Measurements from ENCODE around the gene AQP1.

Gene AQP1

DNA sequence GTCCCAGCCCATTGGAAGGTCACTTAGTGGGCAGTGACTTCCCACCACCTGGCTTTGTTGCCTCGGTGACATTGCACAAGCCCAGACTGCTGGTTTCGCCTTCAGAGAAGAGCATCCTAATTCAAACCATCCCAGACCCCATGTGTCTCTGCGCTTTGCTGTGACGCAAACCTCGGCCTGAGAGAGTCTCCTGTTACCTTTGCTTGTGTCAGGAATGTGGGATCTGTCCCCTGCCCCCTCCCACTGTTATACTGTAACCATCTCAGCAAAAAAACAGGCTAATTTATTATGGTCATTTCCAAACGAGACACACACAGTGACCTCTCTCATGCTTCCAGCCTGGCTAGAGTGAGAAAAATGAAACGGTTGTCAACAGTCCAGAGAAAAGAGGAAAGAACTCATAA, 25.0 kb upstream of the AQP1 start:
- no peak for DNase-seq

DNA sequence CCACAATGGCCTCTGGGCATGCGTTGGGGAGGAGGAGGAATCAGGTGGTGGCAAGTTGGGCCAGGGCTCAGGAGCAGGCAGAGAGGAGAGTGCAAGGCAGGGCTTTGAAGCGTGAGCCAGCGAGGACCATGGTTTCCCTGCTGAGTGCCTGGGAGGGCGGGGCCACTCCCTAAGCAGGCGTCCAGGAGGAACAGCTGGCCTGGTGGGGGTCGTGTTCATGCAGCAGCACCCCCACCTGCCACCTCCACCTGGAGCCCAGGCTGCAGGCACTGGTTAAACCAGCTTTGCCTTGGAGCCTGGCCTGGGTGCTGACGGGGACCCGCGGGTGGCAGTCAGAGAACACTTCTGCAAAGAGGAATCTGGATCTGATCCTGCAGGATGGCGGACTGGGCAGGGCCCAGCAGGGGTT, 24.2 kb upstream of the AQP1 start:
- no peak for DNase-seq

DNA sequence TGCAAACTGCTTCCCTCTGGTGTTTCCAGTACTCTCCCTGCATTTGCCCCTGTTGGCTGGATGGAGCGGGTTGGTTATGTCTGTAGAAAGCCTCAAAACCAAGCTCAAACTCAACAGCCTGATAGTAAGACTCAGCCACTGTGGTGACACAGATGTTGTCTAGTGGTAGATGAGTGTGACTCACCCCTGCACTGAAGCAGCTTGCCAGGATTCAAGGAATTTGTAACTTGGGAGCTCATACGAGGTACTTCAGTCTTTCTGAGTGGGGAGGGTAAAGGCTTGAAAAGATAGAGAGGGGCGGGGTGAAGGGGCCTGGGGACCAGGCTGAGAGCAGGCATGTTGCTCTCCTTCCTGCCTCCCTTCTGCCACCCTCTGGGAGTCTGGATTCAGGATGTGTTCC, 22.9 kb upstream of the AQP1 start:
- DNase-seq, result no peak

DNA sequence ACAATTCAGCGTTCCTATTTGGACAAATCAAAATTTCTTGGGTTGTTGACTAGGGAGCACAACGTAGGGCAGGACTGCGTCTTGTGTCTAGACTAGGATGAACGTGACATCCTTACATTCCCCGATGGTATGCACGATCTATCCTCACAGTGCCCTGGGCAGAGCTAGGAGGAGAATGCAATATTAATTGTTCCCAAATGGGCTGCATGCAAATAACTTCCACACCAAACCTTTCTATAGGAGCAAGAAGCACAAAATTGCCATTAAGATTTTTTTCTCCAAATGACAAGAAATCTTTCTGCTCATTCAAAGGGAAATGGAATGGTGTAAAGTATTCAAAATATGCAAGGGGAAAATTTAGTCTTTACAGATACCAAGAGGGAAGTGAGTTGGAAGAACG, 21.4 kb upstream of the AQP1 start:
- DNase-seq, result no peak

DNA sequence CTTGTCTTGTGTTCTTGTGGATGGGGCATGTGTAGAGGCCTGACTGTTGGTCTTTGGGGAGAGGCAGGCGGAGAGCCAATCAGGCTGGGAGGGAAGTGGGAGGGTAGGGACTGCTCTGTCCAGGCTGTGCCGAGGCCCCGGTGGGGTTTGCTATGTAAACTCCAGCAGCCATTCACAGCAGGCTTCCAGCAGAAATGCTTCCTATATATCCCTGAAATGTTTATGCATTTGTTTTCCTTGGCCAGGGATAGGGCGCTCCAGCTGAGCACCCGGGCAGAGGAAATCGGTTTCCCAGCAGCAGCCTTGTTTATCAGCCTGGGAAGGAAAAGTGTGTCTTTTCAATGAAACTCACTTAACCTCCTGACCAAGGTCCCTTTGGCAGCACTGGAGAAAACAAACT, 18.3 kb upstream of the AQP1 start:
- no peak for DNase-seq

DNA sequence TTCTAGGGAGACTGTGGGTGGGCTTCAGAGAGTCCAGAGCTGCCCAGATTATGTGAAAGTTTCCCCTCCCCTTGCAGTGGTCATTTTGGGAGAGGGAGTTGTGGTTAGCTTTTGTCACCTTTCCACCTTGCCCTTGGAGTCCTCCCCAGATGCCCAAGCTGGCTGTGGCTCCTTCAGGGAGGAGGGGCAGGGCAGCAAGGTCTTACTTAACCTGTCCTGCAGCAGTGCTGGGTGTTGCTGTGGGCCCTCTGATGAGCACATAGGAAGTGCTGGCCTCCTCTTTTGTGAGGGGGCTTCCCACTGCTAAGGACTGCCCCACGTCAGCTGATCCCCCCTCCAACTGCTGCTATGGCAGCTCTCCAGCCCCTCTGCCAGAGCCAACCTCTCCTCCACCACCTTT, 17.6 kb upstream of the AQP1 start:
- DNase-seq, result no peak

DNA sequence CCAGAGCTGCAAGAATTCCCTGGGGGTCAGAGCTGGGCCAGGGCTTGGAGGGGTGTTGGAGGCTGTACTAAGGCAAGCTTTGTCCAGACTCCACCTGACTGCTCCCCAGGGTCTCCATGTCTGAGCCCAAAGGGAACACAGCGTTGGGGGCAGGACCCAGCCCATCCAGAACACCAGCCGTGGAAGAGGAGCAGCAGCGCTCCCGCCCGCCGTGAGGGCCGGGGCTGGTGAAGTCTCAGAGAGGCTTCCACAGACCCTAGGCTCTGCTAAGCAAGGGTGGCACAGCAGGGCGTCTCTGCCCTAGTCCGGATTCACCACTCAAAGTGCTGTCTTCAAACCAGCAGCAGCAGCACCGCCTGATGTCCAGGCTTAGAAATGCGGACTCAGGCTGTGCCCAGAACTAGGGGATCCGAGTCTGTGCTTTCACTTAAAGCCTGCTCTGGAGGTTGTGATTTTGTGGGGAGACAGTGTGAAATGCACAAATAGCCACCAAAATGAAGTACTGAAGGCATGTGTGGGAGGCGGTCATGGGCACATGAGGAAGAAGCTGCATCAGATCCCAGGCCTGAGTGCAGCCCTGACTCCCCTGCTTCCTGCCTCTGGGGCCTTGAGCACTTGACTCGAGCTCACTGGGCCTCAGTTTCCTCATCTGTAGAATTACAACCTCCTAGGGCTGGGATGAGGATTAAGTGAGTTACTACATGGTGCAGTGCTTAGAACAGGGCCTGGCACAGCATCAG, 16.6 kb upstream of the AQP1 start:
- no peak for DNase-seq

DNA sequence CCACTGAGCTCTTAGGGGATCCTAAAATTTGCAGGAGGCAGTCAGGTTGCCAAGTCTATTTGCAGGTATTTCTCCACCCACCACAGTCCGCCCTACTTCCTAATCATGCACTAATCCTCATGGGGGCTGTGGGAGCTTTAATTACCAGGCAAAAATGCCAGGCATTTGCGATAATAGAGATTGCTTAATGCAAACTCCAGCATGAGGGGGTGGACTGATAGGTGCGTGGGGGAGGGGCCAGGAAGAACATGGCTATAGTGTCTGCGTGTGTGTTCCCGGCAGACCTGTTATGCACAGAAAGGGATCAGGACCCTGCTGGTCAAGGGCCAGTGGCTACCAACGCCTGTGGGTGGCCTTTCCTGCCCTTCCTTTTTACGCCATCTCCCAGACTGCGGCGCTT, 15.6 kb upstream of the AQP1 start:
- DNase-seq, result no peak

DNA sequence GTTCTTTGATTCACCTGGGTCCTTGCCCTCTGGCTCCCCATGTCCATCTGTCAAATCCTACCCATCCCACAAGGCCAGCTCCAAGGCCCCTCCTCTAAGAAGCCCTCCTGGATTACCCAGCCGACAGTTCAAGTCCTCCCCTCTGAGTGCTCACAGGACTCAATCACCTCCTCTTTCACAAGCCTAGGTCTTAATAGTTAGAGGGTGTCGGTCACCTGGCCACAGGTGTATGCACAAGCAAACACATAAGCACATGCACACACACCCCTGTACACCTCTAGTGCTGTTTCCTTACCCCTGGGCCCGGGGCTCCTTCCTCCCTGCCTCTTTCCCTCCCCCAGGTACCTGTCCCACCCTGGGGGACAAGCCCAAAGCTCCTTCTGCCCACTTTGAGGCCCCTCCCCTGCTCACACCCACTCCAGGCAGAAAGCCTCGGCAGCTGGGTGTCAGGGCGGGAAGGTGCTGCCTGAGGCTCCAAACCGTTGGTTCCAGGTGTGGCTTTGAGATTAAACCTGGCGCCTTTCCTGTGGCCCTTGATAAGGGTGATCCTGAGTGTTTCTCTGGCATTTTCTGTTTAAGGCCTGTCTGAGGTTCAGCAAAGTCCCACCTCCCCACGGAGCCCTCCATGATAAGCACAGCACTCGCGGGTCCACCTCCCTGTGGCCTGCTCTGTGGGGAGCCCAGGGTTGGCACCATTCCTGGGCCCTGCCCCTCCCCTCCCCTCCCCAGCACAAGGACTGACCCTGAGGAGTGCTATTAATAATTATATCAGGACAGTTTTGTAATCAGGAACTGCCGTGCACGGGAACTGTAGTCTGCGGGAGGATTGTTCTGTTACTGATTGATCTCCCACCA, 14.6 kb upstream of the AQP1 start:
- no peak for DNase-seq

DNA sequence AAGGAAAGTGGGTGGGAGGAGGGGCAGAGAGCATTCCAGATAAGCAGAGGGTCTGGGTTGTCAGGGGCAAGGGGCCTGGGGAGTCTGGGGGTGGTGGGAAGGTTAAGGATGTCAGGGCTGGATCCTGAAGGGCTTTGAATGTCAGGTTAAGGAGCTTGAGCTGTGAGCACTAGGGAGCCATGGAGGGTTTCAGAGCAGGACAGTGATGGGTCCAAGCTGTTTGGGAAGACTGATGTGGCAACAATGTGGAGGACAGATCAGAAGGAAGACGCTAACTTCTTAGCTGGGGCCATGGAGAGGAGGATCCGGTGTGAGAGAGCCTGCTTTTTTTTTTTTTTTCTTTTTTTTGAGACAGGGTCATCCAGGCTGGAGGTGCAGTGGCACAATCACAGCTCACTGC, 13.9 kb upstream of the AQP1 start:
- no peak for DNase-seq

DNA sequence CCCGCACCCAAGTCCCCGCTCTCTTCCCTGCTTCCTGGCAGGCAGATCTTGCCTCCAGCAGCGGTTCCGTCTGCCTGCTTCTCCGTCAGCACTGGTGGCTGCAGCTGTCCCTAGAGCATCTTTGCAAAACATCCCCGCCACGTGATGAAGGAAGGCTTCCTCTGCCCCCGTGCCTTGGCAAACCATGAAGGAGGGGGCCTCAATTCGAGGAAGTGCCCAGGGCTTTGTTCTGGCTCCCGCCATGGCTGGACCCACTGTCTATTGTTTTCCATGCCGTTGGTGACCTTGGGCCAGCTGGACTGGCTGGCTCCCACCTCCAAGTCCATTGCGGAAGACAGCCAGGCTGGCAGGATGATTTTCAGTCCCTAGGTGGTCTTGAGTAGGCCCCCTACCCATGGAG, 13.2 kb upstream of the AQP1 start:
- no peak for DNase-seq

DNA sequence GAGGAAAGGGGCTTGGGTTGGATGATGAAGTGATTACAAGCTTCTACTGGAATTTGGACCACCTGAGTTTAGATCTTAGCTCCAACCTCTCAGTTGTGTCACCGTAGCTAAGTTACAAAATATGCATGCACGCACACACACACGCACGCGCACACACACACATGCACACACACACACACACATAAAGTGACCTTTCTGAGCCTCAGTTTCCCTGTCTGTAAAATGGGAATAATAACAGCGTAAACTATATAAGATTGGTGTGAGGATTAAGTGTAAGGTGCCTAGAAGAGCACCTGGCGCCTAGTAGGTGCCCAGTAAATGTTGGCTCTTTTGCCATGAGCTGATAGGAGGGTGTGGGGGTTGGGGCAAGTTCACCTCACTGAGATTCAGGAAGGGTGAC, 12.6 kb upstream of the AQP1 start:
- no peak for DNase-seq

DNA sequence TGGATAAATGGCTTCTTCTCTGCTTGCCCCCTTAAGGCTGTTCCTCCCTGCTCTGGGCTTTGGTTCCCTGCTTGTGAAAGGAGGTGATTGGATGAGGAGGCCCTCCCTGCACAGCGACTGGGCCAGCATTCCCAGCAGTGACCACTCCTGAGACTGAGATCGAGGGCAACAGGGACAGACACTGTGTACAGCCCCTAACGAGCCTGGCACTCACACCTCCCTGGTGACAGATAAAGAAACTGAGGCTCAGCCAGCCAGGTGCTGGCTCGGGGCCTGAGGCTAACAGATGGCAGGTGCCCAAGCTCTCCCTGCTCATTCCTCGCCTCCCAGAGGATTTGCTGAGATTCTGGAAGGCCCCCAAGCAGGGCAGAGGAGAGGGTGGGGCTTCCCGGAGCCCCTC, 12.0 kb upstream of the AQP1 start:
- no peak for DNase-seq

DNA sequence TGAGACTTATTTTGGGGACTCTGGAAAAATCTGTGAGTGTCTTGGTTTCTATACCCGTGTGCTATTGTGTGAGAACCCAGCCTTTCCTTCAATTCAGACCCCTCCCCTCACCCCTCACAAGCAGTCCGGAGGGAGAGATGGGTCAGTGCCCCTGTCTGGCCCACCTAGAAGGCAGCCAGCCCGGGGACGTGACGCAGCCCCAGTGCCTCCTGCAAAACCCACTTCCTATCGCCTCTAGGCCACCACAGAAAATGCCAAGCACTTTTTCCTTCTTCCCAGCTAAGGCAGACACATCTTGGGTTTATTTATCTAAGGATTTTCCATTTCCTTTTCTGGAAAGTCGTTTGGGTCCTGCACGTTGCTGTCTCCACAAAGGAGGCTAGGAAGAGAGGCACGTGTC, 11.6 kb upstream of the AQP1 start:
- no peak for DNase-seq

DNA sequence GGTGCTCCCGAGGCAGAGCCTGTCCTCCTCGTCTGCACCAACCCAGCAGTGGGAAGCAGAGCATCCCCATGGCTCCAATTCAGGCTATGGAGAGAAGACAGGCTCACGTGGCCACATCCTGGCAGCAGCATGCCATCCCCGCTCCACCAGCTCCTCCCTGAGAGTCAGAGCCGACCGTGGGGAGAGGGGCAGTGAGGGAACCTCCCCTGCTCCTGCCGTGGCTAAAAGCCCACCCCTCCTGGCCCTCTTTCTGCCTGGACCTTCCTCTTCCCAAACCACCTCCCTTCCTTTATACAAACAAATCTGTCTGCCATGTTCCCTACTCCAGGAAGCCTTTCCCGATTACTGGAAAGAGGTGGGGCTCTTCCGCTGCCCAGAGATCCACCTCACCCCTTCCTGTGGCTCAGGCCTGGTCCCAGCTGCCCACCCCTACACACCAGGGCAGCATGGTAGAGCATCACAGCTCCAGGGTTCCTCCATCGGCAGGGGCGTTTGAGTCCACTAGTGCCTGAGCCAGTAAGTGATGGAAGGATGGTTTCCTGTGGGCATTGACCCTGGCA, 10.8 kb upstream of the AQP1 start:
- no peak for DNase-seq

DNA sequence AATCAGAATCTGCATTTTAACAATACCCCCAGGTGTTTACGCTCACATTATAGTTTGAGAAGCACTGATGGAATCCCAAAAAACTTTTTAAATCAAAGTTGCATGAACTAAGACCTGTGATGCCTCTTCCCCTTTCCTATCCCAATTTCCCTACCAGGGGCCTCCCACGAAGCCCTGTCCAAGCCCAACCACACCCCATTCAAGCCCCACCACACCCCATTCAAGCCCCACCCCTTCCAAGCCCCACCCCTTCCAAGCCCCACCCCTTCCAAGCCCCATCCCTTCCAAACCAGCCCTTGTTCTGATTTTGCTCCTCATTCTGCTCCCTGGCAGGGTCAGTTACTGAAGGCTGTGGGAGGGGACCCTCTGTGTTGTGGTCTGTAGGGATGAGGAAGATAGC, 9.8 kb upstream of the AQP1 start:
- no peak for DNase-seq

DNA sequence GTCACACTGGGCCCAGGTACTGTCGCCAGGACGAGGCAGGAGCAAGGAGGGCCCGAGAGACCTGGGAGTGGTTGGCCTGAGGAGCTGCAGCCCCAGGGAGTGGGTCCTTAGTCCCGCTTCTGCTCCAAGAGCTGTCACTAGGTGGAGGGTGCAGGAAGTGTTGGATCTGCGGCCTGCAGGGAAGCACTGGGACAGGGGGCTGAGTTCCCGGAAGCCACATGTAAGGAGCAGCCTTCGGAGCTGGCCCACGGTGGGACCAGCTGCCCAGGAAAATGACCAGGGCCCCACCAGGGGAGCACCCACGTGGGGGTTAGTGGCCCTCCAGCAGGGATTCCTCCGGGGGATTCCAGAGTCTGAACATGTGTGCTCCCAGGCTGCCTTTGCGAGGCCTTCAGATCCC, 9.2 kb upstream of the AQP1 start:
- DNase-seq, result no peak

DNA sequence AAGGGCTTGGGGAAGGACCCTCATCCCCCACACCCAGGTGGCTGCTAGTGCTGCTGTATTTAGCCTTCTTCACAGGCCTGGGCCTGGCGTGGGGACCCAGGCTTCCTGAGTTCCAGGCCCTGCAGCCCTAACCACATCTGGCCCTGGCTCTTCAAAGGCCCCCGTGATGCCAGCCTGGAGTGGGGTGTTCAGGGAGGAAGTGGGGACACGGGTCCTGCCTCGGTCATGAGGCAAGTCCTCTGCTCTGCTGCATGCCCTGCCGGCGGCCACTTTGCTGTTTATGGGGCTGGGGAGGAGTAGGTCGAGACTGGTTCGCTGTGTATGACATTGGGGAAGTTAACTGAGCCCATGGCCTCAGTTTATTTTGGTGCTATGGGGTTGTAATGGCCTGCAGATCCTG, 8.5 kb upstream of the AQP1 start:
- no peak for DNase-seq

DNA sequence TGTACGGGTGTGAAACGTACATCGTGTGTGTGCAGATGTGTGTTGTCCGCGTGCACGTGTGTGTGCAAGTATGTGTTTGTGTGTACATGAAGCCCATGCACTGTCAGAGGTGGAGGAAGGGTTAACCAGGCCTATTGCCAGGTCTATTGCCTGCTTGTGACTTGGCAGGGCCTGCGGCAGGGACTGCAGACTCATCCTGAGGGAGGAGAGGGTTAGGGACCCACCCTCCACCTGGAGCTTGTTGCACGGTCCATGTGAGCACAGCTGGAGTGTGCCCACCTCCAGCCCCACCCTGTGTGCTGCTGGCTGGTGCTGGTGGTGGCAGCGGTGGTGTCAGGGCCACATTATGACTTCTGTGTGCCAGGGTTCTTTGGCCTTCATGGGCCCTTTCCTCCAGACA, 7.1 kb upstream of the AQP1 start:
- DNase-seq, result no peak

DNA sequence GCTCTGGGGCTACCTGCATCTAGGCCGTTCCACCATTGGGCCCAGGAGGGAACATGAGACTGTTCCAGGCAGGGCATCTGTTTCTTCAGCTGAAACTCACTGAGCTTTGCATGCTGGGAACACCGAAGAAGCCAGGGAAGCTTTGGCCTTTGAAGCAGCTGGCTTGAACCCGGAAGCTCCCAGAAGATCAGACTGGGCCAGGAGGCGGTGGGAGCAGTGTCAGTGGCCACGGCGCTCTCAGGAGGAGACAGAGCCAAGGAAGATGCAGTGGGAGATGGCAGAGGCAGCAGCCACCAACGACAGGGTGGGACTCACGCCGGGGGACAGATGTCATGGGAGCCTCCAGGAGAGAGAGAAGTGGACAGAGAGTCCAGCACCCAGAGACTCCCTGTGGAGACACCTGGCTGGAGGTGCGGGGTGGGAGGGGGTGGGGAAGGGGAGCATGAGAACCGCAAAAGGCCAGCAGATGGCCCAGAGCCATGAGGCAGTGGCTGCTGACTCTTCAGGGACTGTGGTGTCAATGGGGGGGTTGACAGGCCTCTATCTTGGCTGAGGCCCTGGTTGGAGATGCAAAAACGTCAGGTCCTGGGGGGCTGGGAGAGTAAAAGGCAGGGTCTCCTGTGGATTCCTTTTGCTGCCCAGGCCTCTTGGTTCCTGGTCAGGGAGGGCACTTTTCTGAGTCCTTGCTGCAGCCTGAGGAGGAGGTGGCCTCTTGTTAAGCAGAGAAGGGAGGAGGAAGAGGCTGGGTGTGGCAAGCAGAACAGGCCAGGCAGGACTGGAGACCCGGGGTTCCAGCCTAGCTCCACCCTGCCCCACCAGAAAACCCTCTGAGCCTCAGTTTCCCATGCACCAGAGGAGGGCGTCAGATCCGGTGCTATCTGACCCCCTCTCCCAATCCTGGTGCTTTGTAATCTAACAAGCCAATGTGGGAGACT, 6.3 kb upstream of the AQP1 start:
- no peak for DNase-seq

DNA sequence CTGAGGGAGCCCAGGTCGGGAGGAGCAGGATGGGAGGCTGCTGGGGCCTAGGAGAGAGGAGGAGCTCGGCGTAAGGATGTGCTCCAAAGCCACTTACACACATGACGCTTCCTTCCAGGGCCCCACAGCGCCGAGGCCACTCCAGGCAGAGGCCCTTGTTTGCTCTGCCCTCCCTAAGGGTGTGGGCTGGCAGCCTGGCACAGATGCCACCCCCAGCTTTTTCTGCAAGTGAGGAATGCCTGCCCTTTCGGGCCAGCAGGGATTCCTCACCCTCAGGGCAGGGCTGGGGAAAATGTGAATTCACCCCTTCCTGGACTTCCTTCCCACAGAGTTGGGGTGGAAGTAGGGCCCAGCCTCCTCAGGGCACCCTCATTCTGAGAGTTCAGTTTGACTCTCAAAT, 5.6 kb upstream of the AQP1 start:
- no peak for DNase-seq

DNA sequence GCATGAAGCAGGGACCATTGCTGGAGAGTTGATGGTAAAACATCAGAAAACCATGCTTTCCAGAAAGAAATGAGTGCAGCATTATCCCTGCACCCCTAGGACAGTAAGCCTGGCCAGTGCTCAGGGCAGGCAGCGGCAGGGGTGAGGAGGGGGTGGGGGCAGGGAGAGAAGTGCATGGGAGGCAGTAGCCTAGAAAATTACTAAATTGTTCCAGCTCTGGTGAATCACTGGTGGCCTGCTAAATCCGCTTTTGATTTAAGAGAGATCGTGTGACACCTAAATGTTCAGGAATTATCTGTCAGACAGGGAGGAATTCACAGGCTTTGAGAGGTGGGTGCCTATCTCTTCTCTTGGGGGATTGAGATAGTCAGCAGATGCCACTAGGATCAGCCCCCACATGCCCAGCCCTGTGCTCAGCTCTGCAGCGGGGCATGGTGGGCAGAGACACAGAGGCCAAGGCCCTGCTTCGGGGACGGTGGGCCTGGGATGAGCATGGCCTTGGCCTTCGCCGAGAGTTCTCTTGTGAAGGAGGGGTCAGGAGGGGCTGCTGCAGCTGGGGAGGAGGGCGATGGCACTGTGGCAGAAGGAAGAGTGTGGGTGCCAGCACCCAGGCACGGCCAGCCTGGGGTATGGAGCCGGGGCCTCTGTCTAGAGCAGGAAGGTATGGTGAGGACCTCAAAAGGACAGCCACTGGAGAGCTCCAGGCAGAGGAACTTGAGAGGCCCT, 5.0 kb upstream of the AQP1 start:
- no peak for DNase-seq

All from SHP77 (cell line).